Neural cell (in vitro differentiated cells): ENCODE data around the gene PRXL2A. TPM values are rescaled to one million over a fixed set of nuclear protein-coding genes. Genes with fewer than 3 reads are reported as not detected.

ENCODE experiments used
- H2AFZ ChIP-seq: fragments of 200-600, 300-800 bp; sonication (generic), shearing (Covaris generic); 2 replicates; pipeline ENCODE4 v1.6.0; 2014; ENCODE audit warnings: low read depth, mild to moderate bottlenecking, antibody characterized with exemption, low read length, moderate library complexity
- H3F3A ChIP-seq: fragments of 200-600 bp; shearing (Covaris generic); 2 replicates; pipeline ENCODE4 v1.6.1; 2016; ENCODE audit warnings: mild to moderate bottlenecking, moderate library complexity, mixed read lengths, antibody characterized with exemption, low read length; ENCODE audit not compliant: insufficient read depth, poor library complexity, severe bottlenecking
- H3K27ac ChIP-seq: fragments of 200-600, 300-800 bp; sonication (generic), shearing (Covaris generic); 2 replicates; pipeline ENCODE4 v1.5.1; 2014; ENCODE audit warnings: mild to moderate bottlenecking, low read length, moderate library complexity
- H3K27me3 ChIP-seq: fragments of 300-800, 200-600 bp; sonication (generic), shearing (Covaris generic); 2 replicates; pipeline ENCODE4 v1.6.0; 2014; ENCODE audit warnings: mild to moderate bottlenecking, low read depth, low read length, moderate library complexity; ENCODE audit not compliant: insufficient read depth
- H3K36me3 ChIP-seq: fragments of 300-800, 200-600 bp; sonication (generic), shearing (Covaris generic); 2 replicates; pipeline ENCODE4 v1.5.1; 2014; ENCODE audit warnings: mild to moderate bottlenecking, antibody characterized with exemption, low read length, moderate library complexity; ENCODE audit not compliant: insufficient read depth
- H3K4me2 ChIP-seq: fragments of 300-800, 200-600 bp; sonication (generic), shearing (Covaris generic); 2 replicates; pipeline ENCODE4 v1.6.0; 2014; ENCODE audit warnings: mild to moderate bottlenecking, low read length
- H3K4me3 ChIP-seq: fragments of 300-800, 200-600 bp; sonication (generic), shearing (Covaris generic); 2 replicates; pipeline ENCODE4 v1.5.1; 2014; ENCODE audit warnings: mild to moderate bottlenecking, low read length, moderate library complexity
- H3K79me2 ChIP-seq: fragments of 200-600 bp; shearing (Covaris generic); replicated peaks from 2 replicates; pipeline ENCODE4 v1.6.0; 2014; ENCODE audit warnings: mild to moderate bottlenecking, low read length, moderate library complexity; ENCODE audit not compliant: insufficient read depth
- H3K9ac ChIP-seq: fragments of 300-800, 200-600 bp; sonication (generic), shearing (Covaris generic); 2 replicates; pipeline ENCODE4 v1.6.1; 2016; ENCODE audit warnings: mild to moderate bottlenecking, low read length, mixed read lengths
- H3K9me2 ChIP-seq: fragments of 200-600 bp; shearing (Covaris generic); 2 replicates; pipeline ENCODE4 v1.6.1; 2016; ENCODE audit warnings: mild to moderate bottlenecking, low read length, mixed read lengths; ENCODE audit not compliant: insufficient read depth
- H3K9me3 ChIP-seq: fragments of 200-600, 300-800 bp; sonication (generic), shearing (Covaris generic); 2 replicates; pipeline ENCODE4 v1.6.1; 2016; ENCODE audit warnings: mild to moderate bottlenecking, mixed run types, low read length, moderate library complexity, mixed read lengths
- H4K20me1 ChIP-seq: fragments of 200-600 bp; shearing (Covaris generic); 2 replicates; pipeline ENCODE4 v1.6.1; 2016; ENCODE audit warnings: mild to moderate bottlenecking, mixed run types; ENCODE audit not compliant: insufficient read depth
- CTCF ChIP-seq: fragments of 450-650 bp; IDR thresholded peaks from 2 replicates; pipeline ENCODE4 v1.5.1; 2014; ENCODE audit warnings: antibody characterized with exemption, mild to moderate bottlenecking, moderate library complexity; ENCODE audit not compliant: poor library complexity, severe bottlenecking
- EP300 ChIP-seq: fragments of 450-650 bp; conservative IDR thresholded peaks from 2 replicates; pipeline ENCODE4 v1.6.1; 2014; ENCODE audit warnings: antibody characterized with exemption, mild to moderate bottlenecking, moderate library complexity; ENCODE audit not compliant: poor library complexity, severe bottlenecking
- EZH2 ChIP-seq: fragments of 200-600, 300-800 bp; shearing (Covaris generic), sonication (generic); IDR thresholded peaks from 2 replicates; pipeline ENCODE4 v1.6.1; 2014; ENCODE audit warnings: antibody characterized with exemption, low read length, borderline replicate concordance, mild to moderate bottlenecking; ENCODE audit not compliant: insufficient read depth, poor library complexity, severe bottlenecking
- MXI1 ChIP-seq: fragments of 450-650 bp; conservative IDR thresholded peaks from 2 replicates; pipeline ENCODE4 v1.6.1; 2014; ENCODE audit warnings: antibody characterized with exemption, mild to moderate bottlenecking; ENCODE audit not compliant: poor library complexity, severe bottlenecking
- POLR2AphosphoS5 ChIP-seq: IDR thresholded peaks from 2 replicates; pipeline ENCODE4 v1.6.1; 2012
- RAD21 ChIP-seq: fragments of 450-650 bp; conservative IDR thresholded peaks from 2 replicates; pipeline ENCODE4 v1.6.1; 2014; ENCODE audit warnings: antibody characterized with exemption, mild to moderate bottlenecking, moderate library complexity
- REST ChIP-seq: IDR thresholded peaks from 2 replicates; pipeline ENCODE4 v1.6.1; 2012; ENCODE audit warnings: borderline replicate concordance
- SMC3 ChIP-seq: fragments of 450-650 bp; conservative IDR thresholded peaks from 2 replicates; pipeline ENCODE4 v1.6.1; 2014; ENCODE audit warnings: antibody characterized with exemption, mild to moderate bottlenecking, moderate library complexity; ENCODE audit not compliant: poor library complexity
- TAF1 ChIP-seq: IDR thresholded peaks from 2 replicates; pipeline ENCODE4 v1.6.1; 2012; ENCODE audit warnings: low read depth
- polyA plus RNA-seq: library from polyadenylated mRNA; depleted of rRNA; stranded (reverse); fragments of >200 nt; gene quantifications from 2 replicates; pipeline ENCODE4 v1.2.3, GENCODE V29; 2014

PRXL2A gene
- polyA plus RNA-seq, 1 donor from 2014 or later: 60.5 TPM

GRCh38 chr10:80452069-80452468, 43.7 kb downstream of the PRXL2A start:
- Histone ChIP-seq H3K27ac (no peak overlapping the region), H3K79me2 (peaks cover 25% of the 10 kb centered on the region), H3F3A (no peaks in the 10 kb centered on the region), H3K27me3 (no peaks in the 10 kb centered on the region), H3K9me3 (no peaks in the 10 kb centered on the region), H3K9me2 (no peaks in the 10 kb centered on the region), H4K20me1 (no peaks in the 10 kb centered on the region), H3K4me2 (no peak overlapping the region), H3K9ac (no peak overlapping the region), H3K4me3 (no peak overlapping the region), H2AFZ (no peak overlapping the region), H3K36me3 (no peaks in the 10 kb centered on the region)
- no peak for TF ChIP-seq POLR2AphosphoS5
- TF ChIP-seq CTCF: no peak
- no peak for TF ChIP-seq EP300
- no peak for TF ChIP-seq EZH2
- TF ChIP-seq SMC3: no peak
- no peak for TF ChIP-seq REST
- no peak for TF ChIP-seq TAF1
- no peak for TF ChIP-seq MXI1
- no peak for TF ChIP-seq RAD21

GRCh38 chr10:80452640-80453039, 44.3 kb downstream of the PRXL2A start:
- no peaks in the 10 kb centered on the region for H3K36me3 ChIP-seq
- H3K9me2 ChIP-seq: no peaks in the 10 kb centered on the region
- H4K20me1 ChIP-seq: no peaks in the 10 kb centered on the region
- H3K4me3 ChIP-seq: no peak overlapping the region
- no peaks in the 10 kb centered on the region for H3K27me3 ChIP-seq
- no peak overlapping the region for H2AFZ ChIP-seq
- TF ChIP-seq REST (no peak), RAD21 (no peak), EP300 (no peak), EZH2 (no peak), CTCF (no peak), SMC3 (no peak), POLR2AphosphoS5 (no peak)
- no peak overlapping the region for H3K27ac ChIP-seq
- H3K9me3 ChIP-seq: no peaks in the 10 kb centered on the region
- H3F3A ChIP-seq: no peaks in the 10 kb centered on the region
- no peak overlapping the region for H3K9ac ChIP-seq
- H3K79me2 ChIP-seq: peaks cover 31% of the 10 kb centered on the region
- no peak overlapping the region for H3K4me2 ChIP-seq
